NCI-H2029 (cell line): ENCODE measurements around the gene DDT.
"Not testable (repeated sequence)": the region's sequence is repeated elsewhere in the genome, so short reads cannot be mapped to it uniquely, and the experiment has no call there.

Experiments used
- DNase-seq: peaks from one replicate; lab custom pipeline; 2025; lab: John Stamatoyannopoulos, UW

The DDT gene

GRCh38 chr22:23952794-23953405, 21.3 kb downstream of the DDT start:
- not testable (repeated sequence) for DNase-seq

GRCh38 chr22:23951383-23951782, 22.9 kb downstream of the DDT start:
- DNase-seq: not testable (repeated sequence)

GRCh38 chr22:23949764-23950163, 24.5 kb downstream of the DDT start:
- DNase-seq: not testable (repeated sequence)

GRCh38 chr22:23947391-23947790, 26.9 kb downstream of the DDT start:
- DNase-seq: peak; percentile 33

GRCh38 chr22:23940166-23940565, 34.1 kb downstream of the DDT start:
- not testable (repeated sequence) for DNase-seq

- DNase-seq: no peak
Measured at GRCh38 chr22:23939017-23939357, 35.3 kb downstream of the DDT start.

- DNase-seq: peak; percentile 10
Measured at GRCh38 chr22:23938328-23939016, 35.8 kb downstream of the DDT start.

- no peak for DNase-seq
Measured at GRCh38 chr22:23926561-23926960, 47.7 kb downstream of the DDT start.

- DNase-seq: no peak
Measured at GRCh38 chr22:23925020-23925606, 49.1 kb downstream of the DDT start.

- no peak for DNase-seq
Measured at GRCh38 chr22:23922921-23923320, 51.3 kb downstream of the DDT start.

- not testable (repeated sequence) for DNase-seq
Measured at GRCh38 chr22:23921586-23922201, 52.5 kb downstream of the DDT start.
